Natural killer cell (primary cell): ENCODE results near the gene WDR7. TPM values are rescaled to one million over a fixed set of nuclear protein-coding genes. Genes with fewer than 3 reads are reported as not detected.

Experiments used
- ATAC-seq, 3 donors: fragments of 150-1000 bp in 2 of 3; fragments of 200-7000 bp in 1 of 3; cut with Tn5 transposase; 1 replicate in 1 of 3; 2 replicates in 2 of 3; pipeline ENCODE4 v1.10.0; 2021; ENCODE audit warnings: mild to moderate bottlenecking in 2 of 3, moderate library complexity in 2 of 3
- DNase-seq, 2 donors: peaks; one replicate each; pipeline versions ENCODE4 v3.0.0 to v3.0.0-alpha.2; 2013 to 2021; ENCODE audit warnings: mixed read lengths in 1 of 2
- H3K27ac ChIP-seq: one replicate; pipeline ENCODE4 v1.5.1; 2013; ENCODE audit warnings: mild to moderate bottlenecking, low read length
- H3K27me3 ChIP-seq: one replicate; pipeline ENCODE4 v1.6.1; 2013; ENCODE audit warnings: low read length; ENCODE audit not compliant: control insufficient read depth, insufficient read depth
- H3K36me3 ChIP-seq: one replicate; pipeline ENCODE4 v1.6.1; 2013; ENCODE audit warnings: low read length; ENCODE audit not compliant: control insufficient read depth, insufficient read depth
- H3K4me1 ChIP-seq: one replicate; pipeline ENCODE4 v1.6.1; 2013; ENCODE audit warnings: low read length; ENCODE audit not compliant: control insufficient read depth, insufficient read depth
- H3K4me3 ChIP-seq: one replicate; pipeline ENCODE4 v1.5.1; 2013; ENCODE audit warnings: low read length
- H3K9me3 ChIP-seq: one replicate; pipeline ENCODE4 v1.6.1; 2013; ENCODE audit warnings: low read length; ENCODE audit not compliant: control insufficient read depth, insufficient read depth
- H3K27ac Mint-ChIP-seq, 2 donors: one replicate each; pipeline ENCODE4 v1.8.0; 2022; ENCODE audit warnings: mild to moderate bottlenecking in 2 of 2, mixed read lengths in 2 of 2, moderate library complexity in 1 of 2
- H3K27me3 Mint-ChIP-seq, 2 donors: one replicate each; pipeline ENCODE4 v1.8.0; 2022; ENCODE audit warnings: low read depth in 2 of 2, mixed read lengths in 2 of 2
- H3K36me3 Mint-ChIP-seq: one replicate; pipeline ENCODE4 v1.8.0; 2022; ENCODE audit warnings: mixed read lengths
- H3K4me1 Mint-ChIP-seq, 2 donors: one replicate each; pipeline ENCODE4 v1.8.0; 2022; ENCODE audit warnings: mixed read lengths in 2 of 2
- H3K4me3 Mint-ChIP-seq: one replicate; pipeline ENCODE4 v1.8.0; 2022; ENCODE audit warnings: mild to moderate bottlenecking, moderate library complexity, mixed read lengths
- H3K9me3 Mint-ChIP-seq, 2 donors: one replicate each; pipeline ENCODE4 v1.8.0; 2022; ENCODE audit warnings: mixed read lengths in 2 of 2
- CTCF ChIP-seq: fragments of 200-600 bp; IDR thresholded peaks from one replicate; pipeline ENCODE4 v1.8.0; 2022; ENCODE audit warnings: antibody characterized with exemption
- WGBS: methylation state at CpG from one replicate; pipeline ENCODE4 v1.1.7; 2013; ENCODE audit warnings: missing lambda C conversion rate; ENCODE audit not compliant: insufficient coverage; 5-methylcytosine and 5-hydroxymethylcytosine counted together
- intact Hi-C: fragments of 100-400 bp; cut with micrococcal nuclease; formaldehyde crosslinking; loops from one replicate; pipeline ENCODE4 v1.14.2; 2022
- total RNA-seq, 4 donors: library from RNA; stranded (reverse); fragments of 120-200 nt in 1 of 4; gene quantifications; one replicate each; pipeline versions ENCODE4 v1.2.3 to v1.2.4, GENCODE V29; 2013 to 2022

Gene WDR7
- total RNA-seq, 3 donors from 2014 or later (not counting 1 experiment from before 2014, with no cell fraction given), result 71.1 to 103 (median 77.3) TPM

GRCh38 chr18:56721031-56721430 is 69.9 kb downstream of the WDR7 start:
- no peak for TF ChIP-seq CTCF
- H3K9me3 Mint-ChIP-seq, result no peaks in the 10 kb centered on the region
- H3K27me3 ChIP-seq, result no peaks in the 10 kb centered on the region
- H3K4me3 ChIP-seq, result no peak overlapping the region
- peaks cover 11 to 12% of the 10 kb centered on the region in 2 donors for H3K4me1 Mint-ChIP-seq
- H3K4me1 ChIP-seq, result no peaks in the 10 kb centered on the region
- H3K9me3 ChIP-seq, result no peaks in the 10 kb centered on the region
- peaks cover 5% of the 10 kb centered on the region for H3K36me3 ChIP-seq
- H3K36me3 Mint-ChIP-seq, result no peaks in the 10 kb centered on the region
- DNase-seq (no peak), ATAC-seq (no peak)
- no peak overlapping the region for H3K4me3 Mint-ChIP-seq
- intact Hi-C loops, result no loop called here
- WGBS, result no CpG with 5 or more reads among the region's 1 CpG
- H3K27ac ChIP-seq, result no peak overlapping the region
- no peaks in the 10 kb centered on the region for H3K27me3 Mint-ChIP-seq
- H3K27ac Mint-ChIP-seq, result no peak overlapping the region

- no peak overlapping the region for H3K27ac Mint-ChIP-seq
- no peaks in the 10 kb centered on the region for H3K36me3 Mint-ChIP-seq
Observed at GRCh38 chr18:56721491-56721890, 70.3 kb downstream of the WDR7 start.

GRCh38 chr18:56722518-56722917 is 71.4 kb downstream of the WDR7 start:
- intact Hi-C loops, result no loop called here
- Histone ChIP-seq H3K36me3 (peaks cover 6% of the 10 kb centered on the region), H3K27ac (no peak overlapping the region), H3K27me3 (no peaks in the 10 kb centered on the region), H3K4me1 (no peaks in the 10 kb centered on the region), H3K4me3 (no peak overlapping the region), H3K9me3 (no peaks in the 10 kb centered on the region)
- H3K27ac Mint-ChIP-seq, result no peak overlapping the region
- peaks cover under 1% of the 10 kb centered on the region for H3K36me3 Mint-ChIP-seq
- peaks cover 0 to under 1% of the 10 kb centered on the region in 2 donors for H3K4me1 Mint-ChIP-seq
- H3K9me3 Mint-ChIP-seq, result no peaks in the 10 kb centered on the region
- no peak for TF ChIP-seq CTCF
- DNase-seq (no peak), ATAC-seq (no peak)
- H3K4me3 Mint-ChIP-seq, result no peak overlapping the region
- H3K27me3 Mint-ChIP-seq, result no peaks in the 10 kb centered on the region

More at GRCh38 chr18:56721491-56721890, 70.3 kb downstream of the WDR7 start:
- Histone ChIP-seq H3K36me3 (peaks cover 5% of the 10 kb centered on the region), H3K4me1 (no peaks in the 10 kb centered on the region), H3K4me3 (no peak overlapping the region), H3K27me3 (no peaks in the 10 kb centered on the region), H3K27ac (no peak overlapping the region), H3K9me3 (no peaks in the 10 kb centered on the region)
- Mint-ChIP-seq H3K4me1 (peaks cover 10 to 11% of the 10 kb centered on the region in 2 donors), H3K27me3 (no peaks in the 10 kb centered on the region), H3K4me3 (no peak overlapping the region), H3K9me3 (no peaks in the 10 kb centered on the region)
- DNase-seq (no peak), ATAC-seq (no peak)
- TF ChIP-seq CTCF, result no peak
- intact Hi-C loops, result no loop called here
- 100% methylated on average over 2 of the region's 3 CpGs for WGBS

GRCh38 chr18:56723068-56723467 is 71.9 kb downstream of the WDR7 start:
- ATAC-seq (no peak), DNase-seq (no peak)
- Mint-ChIP-seq H3K4me1 (no peaks in the 10 kb centered on the region), H3K36me3 (peaks cover 6% of the 10 kb centered on the region), H3K27me3 (no peaks in the 10 kb centered on the region), H3K4me3 (no peak overlapping the region), H3K27ac (peak overlapping the region in 1 of 2 donors; percentile 22), H3K9me3 (no peaks in the 10 kb centered on the region)
- H3K36me3 ChIP-seq, result peaks cover 9% of the 10 kb centered on the region
- TF ChIP-seq CTCF, result no peak
- H3K4me1 ChIP-seq, result no peaks in the 10 kb centered on the region
- no peaks in the 10 kb centered on the region for H3K9me3 ChIP-seq
- H3K27me3 ChIP-seq, result no peaks in the 10 kb centered on the region
- intact Hi-C loops, result no loop called here
- no peak overlapping the region for H3K27ac ChIP-seq
- WGBS, result no CpG with 5 or more reads among the region's 1 CpG
- no peak overlapping the region for H3K4me3 ChIP-seq
